LNCAP (cell line): Measurements from ENCODE around the gene ZNF467.

Experiments
- TF ChIP-seq, protein P1 (sequence below): fragments of 450-650 bp; IDR thresholded peaks from 2 replicates; pipeline ENCODE4 v1.5.1; 2017; ENCODE audit warnings: mild to moderate bottlenecking

The ZNF467 gene

DNA sequence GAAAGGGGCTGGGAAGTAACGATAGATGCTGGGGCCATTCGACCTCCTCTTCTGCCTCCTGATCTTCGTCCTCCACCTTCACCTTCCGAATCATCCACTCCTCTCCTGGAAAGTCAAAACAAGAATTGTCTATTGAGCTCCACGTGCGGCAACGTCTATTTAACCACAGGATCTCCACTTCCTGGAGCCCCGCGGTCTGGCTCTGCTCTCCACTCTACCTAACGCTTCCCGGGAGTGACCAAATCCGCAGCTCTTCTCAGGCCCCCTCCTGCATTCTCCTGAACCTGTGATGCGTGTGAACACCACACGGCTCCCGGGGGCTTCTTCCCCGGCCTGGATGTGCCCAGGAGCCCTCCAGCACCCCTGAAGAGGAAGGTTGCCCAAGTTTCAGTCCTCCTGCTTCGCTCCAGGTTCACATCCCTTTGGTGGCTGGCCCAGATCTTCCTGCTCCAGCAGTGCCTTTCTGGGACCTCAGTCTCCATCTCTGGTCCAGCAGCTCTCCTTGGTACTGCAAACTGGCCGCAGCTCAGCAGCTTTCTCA lies 7.2 kb downstream of the ZNF467 start:
- TF ChIP-seq, protein P1, sequence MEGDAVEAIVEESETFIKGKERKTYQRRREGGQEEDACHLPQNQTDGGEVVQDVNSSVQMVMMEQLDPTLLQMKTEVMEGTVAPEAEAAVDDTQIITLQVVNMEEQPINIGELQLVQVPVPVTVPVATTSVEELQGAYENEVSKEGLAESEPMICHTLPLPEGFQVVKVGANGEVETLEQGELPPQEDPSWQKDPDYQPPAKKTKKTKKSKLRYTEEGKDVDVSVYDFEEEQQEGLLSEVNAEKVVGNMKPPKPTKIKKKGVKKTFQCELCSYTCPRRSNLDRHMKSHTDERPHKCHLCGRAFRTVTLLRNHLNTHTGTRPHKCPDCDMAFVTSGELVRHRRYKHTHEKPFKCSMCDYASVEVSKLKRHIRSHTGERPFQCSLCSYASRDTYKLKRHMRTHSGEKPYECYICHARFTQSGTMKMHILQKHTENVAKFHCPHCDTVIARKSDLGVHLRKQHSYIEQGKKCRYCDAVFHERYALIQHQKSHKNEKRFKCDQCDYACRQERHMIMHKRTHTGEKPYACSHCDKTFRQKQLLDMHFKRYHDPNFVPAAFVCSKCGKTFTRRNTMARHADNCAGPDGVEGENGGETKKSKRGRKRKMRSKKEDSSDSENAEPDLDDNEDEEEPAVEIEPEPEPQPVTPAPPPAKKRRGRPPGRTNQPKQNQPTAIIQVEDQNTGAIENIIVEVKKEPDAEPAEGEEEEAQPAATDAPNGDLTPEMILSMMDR = no peak

DNA sequence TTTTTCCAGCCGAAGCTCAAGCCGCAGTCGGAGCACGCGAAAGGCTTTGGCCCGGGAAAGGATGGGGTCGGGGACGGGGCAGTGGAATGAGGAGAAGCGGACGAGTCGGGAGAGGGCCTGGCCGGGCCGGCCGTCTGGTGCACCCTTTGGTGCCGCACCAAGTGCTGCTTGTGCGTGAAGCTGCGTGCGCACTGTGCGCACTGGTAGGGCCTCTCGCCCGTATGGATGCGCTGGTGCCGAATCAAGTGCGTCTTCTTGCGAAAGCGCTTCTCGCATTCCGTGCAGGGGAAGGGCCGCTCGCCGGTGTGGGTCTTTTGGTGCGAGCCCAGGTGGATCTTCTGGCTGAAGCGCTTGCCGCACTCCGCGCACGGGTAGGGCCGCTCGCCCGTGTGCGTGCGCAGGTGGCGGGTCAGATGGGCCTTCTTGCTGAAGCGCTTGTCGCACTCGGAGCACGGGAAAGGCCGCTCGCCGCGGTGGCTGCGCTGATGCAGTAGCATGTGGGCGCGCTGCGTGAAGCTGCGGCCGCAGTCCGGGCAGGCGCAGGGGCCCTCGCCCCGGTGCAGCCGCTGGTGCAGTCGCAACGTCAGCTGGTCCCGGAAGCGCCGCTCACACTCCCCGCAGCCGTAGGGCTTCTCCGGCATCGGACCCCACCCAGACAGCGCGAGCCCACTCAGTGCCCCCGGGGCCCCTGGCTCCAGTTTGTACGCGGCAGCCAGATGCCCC lies 7.8 kb downstream of the ZNF467 start:
- TF ChIP-seq, protein P1 = no peak

DNA sequence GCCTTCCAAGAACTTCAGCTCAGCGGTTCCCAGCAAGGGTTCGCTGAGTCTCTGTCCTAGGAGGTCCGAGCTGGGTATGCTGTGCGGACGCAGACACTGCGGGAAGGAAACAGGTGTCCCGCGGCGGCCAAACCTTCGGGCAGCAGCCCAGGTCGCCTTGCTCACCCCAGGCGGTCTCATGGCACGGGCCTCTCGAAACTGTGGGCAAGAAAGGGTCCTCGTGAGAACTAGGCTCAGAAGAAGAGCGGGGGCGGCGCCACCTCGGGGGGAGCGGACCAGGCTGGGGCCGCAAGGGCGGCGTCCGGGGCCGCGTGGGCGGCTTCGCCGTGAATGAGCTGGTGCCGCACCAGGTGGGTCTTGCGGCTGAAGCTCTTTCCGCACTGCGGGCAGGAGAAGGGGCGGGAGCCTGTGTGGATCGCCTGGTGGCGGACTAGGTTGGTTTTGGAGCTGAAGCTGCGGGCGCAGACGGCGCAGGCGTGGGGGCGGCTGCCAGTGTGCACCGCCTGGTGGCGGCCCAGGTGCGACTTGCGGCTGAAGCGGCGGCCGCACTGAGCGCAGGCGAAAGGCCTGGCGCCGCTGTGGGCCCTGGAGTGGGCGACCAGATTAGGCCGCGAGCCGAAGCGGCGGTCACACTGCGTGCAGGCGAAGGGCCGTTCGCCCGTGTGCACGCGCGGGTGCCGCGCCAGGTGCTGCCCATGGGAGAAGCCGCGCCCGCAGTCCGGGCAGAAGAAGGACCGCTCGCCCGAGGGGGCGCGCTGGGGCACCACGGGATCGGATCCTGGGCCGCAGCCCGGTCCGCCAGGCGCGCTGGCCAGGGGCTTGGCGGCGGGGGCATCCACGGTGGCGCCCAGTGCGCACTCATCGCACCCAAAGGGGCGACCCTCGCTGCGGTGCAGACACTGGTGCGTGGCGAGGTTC lies 8.6 kb downstream of the ZNF467 start:
- TF ChIP-seq, protein P1 = no peak

DNA sequence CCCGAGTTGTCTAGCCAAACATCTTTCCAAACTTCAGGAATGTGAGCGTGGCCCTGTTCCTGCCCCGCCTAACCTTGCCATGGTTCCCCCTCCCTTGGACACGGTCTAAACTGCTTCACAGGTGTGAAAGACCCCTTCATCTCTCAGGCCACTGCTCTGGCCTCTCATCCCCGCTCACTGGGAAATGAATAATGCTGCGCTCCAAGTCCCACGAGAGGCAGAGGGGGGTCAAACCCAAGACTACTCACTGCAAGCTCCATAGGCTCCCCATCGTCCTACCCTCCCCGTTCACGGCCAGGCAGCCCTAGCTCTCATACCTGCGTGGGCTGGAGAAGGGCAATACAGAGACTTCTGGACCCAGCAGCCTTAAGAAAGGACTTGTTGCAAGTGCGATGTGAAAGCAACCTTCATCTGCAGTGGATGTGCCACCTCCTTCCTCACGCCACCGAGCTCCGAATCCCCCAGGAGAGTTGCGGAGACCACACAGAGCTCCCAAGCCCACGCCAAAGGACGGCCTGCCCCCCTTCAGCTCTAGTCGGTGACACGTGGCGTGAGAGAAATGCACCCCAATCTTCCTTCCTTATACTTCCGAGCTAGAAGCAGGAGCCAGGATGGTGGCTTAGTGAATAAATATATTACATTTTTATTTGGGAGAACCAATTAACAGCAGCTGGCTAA lies 9.7 kb downstream of the ZNF467 start:
- TF ChIP-seq, protein P1 = no peak

DNA sequence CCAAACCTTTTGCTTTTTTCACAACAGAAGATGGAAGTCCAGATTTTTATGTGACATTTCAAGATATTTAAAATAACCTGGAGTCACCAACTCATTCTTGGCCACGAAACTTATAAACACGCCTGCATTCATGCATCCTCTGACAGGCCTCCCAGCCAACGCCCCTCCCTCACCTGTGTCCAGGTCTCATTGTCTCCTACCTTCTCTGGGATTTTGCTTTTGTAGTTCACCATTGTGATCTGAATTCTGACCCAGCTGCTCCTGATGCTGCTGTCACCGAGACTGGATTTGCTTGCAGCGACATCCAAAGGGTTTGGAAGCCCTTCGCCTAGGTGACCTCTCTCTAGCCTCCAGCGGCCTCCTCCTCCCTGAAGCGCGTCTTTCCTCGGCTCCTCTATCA lies 10.8 kb downstream of the ZNF467 start:
- TF ChIP-seq, protein P1 = no peak

DNA sequence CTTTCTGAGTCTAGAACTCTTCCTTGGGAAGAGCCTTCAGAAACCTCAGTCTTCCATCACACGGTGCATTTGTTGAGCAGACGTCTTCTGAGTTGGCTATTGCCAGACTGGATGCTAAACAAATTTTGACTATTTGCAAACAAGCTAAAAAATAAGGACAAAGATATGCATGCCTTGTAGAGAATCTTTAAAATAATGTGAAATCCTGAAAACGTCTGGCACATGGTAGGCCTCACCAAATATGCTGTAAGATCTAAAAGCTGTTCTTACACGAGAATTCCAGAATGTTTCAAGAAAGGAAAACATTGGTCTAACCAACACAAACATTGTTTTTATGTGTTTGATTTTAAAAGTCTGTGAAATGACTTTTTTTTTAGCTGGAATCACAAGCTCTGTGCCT lies 11.3 kb downstream of the ZNF467 start:
- TF ChIP-seq, protein P1 = no peak

DNA sequence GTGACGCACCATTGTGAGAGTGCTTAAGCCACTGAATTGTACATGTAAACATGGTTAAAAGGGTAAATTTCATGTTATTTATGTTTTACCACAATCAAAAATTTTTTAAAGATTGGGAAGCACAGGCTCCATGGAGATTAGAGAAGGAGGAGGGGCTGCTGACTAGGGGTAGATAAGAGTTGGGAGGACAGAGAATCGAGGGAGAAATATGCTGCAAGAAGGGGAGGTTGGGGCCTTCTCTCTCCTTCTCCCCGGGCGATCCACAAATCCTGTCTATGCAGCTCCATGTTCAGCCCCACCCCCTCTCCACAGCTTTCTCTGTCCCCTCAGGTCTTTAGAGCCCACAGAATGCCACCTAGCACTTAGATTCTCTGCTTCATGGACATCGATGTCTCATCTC lies 12.1 kb downstream of the ZNF467 start:
- TF ChIP-seq, protein P1 = no peak
